ENCODE results near the gene ISG20. TPM values are rescaled to one million over a fixed set of nuclear protein-coding genes. Genes with fewer than 3 reads are reported as not detected.

ISG20 gene
- total RNA-seq, 1 donor from 2014 or later = 87.1 TPM

GRCh38 chr15:88634449-88634848 is 4.4 kb upstream of the ISG20 start:
- Mint-ChIP-seq H3K4me3 (no peak overlapping the region), H3K4me1 (peaks cover 94% of the 10 kb centered on the region)
- CTCF ChIA-PET = interaction anchor here (2.5 kb wide), 1 partner anchor 9 kb away, joined by 14 read pairs; no protein-coding TSS in a partner anchor

GRCh38 chr15:88635318-88635717 is 3.5 kb upstream of the ISG20 start:
- ChIA-PET POLR2A (interaction anchor here (1.0 to 2.5 kb wide), 4 partner anchors 11 to 168 kb away, joined by 4 to 11 read pairs (median 9); partner anchors contain the start of genes AEN, MRPL46 and MRPS11), CTCF (interaction anchor here (1.4 to 2.5 kb wide), 3 partner anchors 10 to 28 kb away, joined by 4 to 14 read pairs (median 6); no protein-coding TSS in a partner anchor)
- ATAC-seq (ENCODE audit: low read depth) = peak; percentile 9
- Mint-ChIP-seq H3K4me3 (peak overlapping the region; percentile 48), H3K4me1 (peaks cover 94% of the 10 kb centered on the region), H3K27me3 (no peaks in the 10 kb centered on the region), H3K36me3 (ENCODE audit: low read depth) (peaks cover 53% of the 10 kb centered on the region), H3K9me3 (no peaks in the 10 kb centered on the region), H3K27ac (peak overlapping the region; percentile 97)
- no peak for TF ChIP-seq CTCF (IDR thresholded peaks at IDR 0.05)
- DNase-seq = no peak
- intact Hi-C loops (cut with micrococcal nuclease) = no loop called here

More at GRCh38 chr15:88634449-88634848, 4.4 kb upstream of the ISG20 start:
- no peak for TF ChIP-seq CTCF (IDR thresholded peaks at IDR 0.05)
- POLR2A ChIA-PET = interaction anchor here (1.0 to 2.5 kb wide), 4 partner anchors 10 to 167 kb away, joined by 4 to 11 read pairs (median 9); partner anchors contain the start of genes AEN, MRPL46 and MRPS11
- no peak for ATAC-seq (ENCODE audit: low read depth)
- H3K27ac Mint-ChIP-seq = peak overlapping the region; percentile 97
- intact Hi-C loops (cut with micrococcal nuclease) = no loop called here
- H3K36me3 Mint-ChIP-seq (ENCODE audit: low read depth) = peaks cover 53% of the 10 kb centered on the region
- no peaks in the 10 kb centered on the region for H3K9me3 Mint-ChIP-seq
- no peak for DNase-seq
- H3K27me3 Mint-ChIP-seq = no peaks in the 10 kb centered on the region

- no peak for ATAC-seq (ENCODE audit: low read depth)
Observed at GRCh38 chr15:88636050-88636449, 2.8 kb upstream of the ISG20 start.

GRCh38 chr15:88636654-88637053 is 2.2 kb upstream of the ISG20 start:
- Mint-ChIP-seq H3K4me1 (peaks cover 95% of the 10 kb centered on the region), H3K4me3 (peak overlapping the region; percentile 39), H3K36me3 (ENCODE audit: low read depth) (peaks cover 44% of the 10 kb centered on the region), H3K9me3 (no peaks in the 10 kb centered on the region), H3K27ac (peak overlapping the region; percentile 97), H3K27me3 (no peaks in the 10 kb centered on the region)
- CTCF ChIA-PET = interaction anchor here (1.0 to 1.5 kb wide), 3 partner anchors 12 to 27 kb away, joined by 3 to 6 read pairs (median 4); no protein-coding TSS in a partner anchor
- intact Hi-C loops (cut with micrococcal nuclease) = no loop called here
- POLR2A ChIA-PET = interaction anchor here (1.2 kb wide), 1 partner anchor 13 kb away, joined by 4 read pairs; no protein-coding TSS in a partner anchor
- DNase-seq (no peak), ATAC-seq (ENCODE audit: low read depth) (no peak)
- TF ChIP-seq CTCF (IDR thresholded peaks at IDR 0.05) = no peak

More at GRCh38 chr15:88636050-88636449, 2.8 kb upstream of the ISG20 start:
- ChIA-PET CTCF (interaction anchor here (1.0 to 1.5 kb wide), 3 partner anchors 11 to 28 kb away, joined by 3 to 6 read pairs (median 4); no protein-coding TSS in a partner anchor), POLR2A (interaction anchor here (1.2 to 2.5 kb wide), 3 partner anchors 12 to 168 kb away, joined by 4 to 9 read pairs (median 9); partner anchors contain the start of genes MRPL46 and MRPS11)
- Mint-ChIP-seq H3K27me3 (no peaks in the 10 kb centered on the region), H3K4me3 (peak overlapping the region; percentile 39), H3K9me3 (no peaks in the 10 kb centered on the region), H3K36me3 (ENCODE audit: low read depth) (peaks cover 48% of the 10 kb centered on the region), H3K4me1 (peaks cover 94% of the 10 kb centered on the region), H3K27ac (peak overlapping the region; percentile 97)
- no peak for DNase-seq
- TF ChIP-seq CTCF (IDR thresholded peaks at IDR 0.05) = no peak
- intact Hi-C loops (cut with micrococcal nuclease) = no loop called here

GRCh38 chr15:88637436-88637835 is 1.4 kb upstream of the ISG20 start:
- no peak for TF ChIP-seq CTCF (IDR thresholded peaks at IDR 0.05)
- ChIA-PET POLR2A (no interaction called here), CTCF (no interaction called here)
- H3K36me3 Mint-ChIP-seq (ENCODE audit: low read depth) = peaks cover 40% of the 10 kb centered on the region
- H3K27me3 Mint-ChIP-seq = no peaks in the 10 kb centered on the region
- H3K9me3 Mint-ChIP-seq = no peaks in the 10 kb centered on the region
- H3K4me1 Mint-ChIP-seq = peaks cover 95% of the 10 kb centered on the region
- peak overlapping the region; percentile 97 for H3K27ac Mint-ChIP-seq
- H3K4me3 Mint-ChIP-seq = peak overlapping the region; percentile 91
- no peak for DNase-seq
- ATAC-seq (ENCODE audit: low read depth) = no peak
- intact Hi-C loops (cut with micrococcal nuclease) = no loop called here
